T-helper 2 cell treated with Interferon-gamma antibody and Interleukin-4, amounts not matched to agents 5 μg/mL and 100 μg/mL, for 36 hours (primary cell): ENCODE measurements around the gene AGAP1.

Experiments used
- DNase-seq: peaks from one replicate; pipeline ENCODE4 v3.0.0; 2021; ENCODE audit warnings: low spot score
- H3K27ac Mint-ChIP-seq: one replicate; pipeline ENCODE4 v1.8.0; 2021; ENCODE audit warnings: mild to moderate bottlenecking, mixed read lengths
- H3K27me3 Mint-ChIP-seq: one replicate; pipeline ENCODE4 v1.8.0; 2021; ENCODE audit warnings: low read depth, mixed read lengths
- H3K36me3 Mint-ChIP-seq: one replicate; pipeline ENCODE4 v1.8.0; 2021; ENCODE audit warnings: low read depth, mixed read lengths
- H3K4me1 Mint-ChIP-seq: one replicate; pipeline ENCODE4 v1.8.0; 2021; ENCODE audit warnings: low read depth, mixed read lengths
- H3K4me3 Mint-ChIP-seq: one replicate; pipeline ENCODE4 v1.8.0; 2022; ENCODE audit warnings: mild to moderate bottlenecking, moderate library complexity, mixed read lengths
- H3K9me3 Mint-ChIP-seq: one replicate; pipeline ENCODE4 v1.8.0; 2021; ENCODE audit warnings: mixed read lengths

The AGAP1 gene

DNA sequence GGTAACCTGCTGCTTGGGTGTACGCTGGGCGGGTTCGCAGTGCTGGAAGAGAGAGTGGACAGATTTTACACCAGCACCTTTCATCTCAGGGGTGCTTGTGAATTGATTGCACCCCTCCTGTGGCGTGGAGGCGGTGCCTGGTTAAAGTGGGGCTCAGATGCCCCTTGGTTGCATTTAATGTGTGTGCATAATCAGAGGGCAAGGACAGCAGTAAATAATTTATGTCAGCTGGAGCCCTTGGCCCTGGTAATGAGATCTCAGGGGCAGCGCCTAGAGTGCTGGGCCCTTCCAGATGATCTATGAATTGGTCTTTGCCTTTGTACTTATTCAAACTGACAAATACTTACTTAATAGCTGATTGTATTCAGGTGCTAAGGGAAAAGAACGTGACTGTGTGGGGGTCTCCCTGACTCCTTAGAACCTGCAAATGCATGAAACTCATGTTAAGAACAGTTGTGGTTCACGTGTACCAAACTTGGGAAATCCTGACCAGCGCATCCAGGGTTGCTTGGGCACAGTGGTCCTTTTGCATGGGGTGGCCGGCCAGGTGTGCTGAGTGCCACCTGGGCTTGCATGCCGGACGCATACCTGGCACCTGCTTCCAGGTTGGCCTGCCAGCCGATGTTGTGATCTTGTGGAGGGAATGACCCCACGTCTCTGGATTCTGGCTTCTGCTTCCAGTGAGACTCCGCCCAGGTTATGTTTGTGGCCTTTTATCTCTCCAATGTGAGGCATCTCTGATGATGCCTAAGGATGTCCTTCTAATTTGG, 118.5 kb downstream of the AGAP1 start:
- DNase-seq = no peak
- Mint-ChIP-seq H3K9me3 (no peaks in the 10 kb centered on the region), H3K4me1 (no peaks in the 10 kb centered on the region), H3K27me3 (no peaks in the 10 kb centered on the region), H3K4me3 (no peak overlapping the region), H3K27ac (no peak overlapping the region), H3K36me3 (no peaks in the 10 kb centered on the region)

DNA sequence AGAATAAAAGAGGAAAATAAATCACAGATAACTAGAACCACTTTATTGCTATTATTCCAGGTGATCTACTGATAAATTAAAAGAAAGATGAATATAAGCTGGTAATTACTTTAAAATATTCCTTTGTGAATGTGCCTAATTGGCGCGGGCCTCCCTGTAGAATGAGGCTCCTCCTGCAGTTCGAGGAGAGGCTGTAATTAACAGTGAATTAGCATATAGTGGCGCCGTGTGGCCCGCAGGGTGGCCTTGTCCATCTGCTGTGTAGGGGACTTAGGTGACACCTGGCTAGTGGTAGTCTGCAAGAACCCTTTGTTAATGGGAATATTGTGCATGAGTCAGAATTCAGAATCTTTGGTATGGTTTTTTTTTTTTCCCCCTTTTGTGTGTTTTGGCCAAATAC, 119.8 kb downstream of the AGAP1 start:
- Mint-ChIP-seq H3K9me3 (no peaks in the 10 kb centered on the region), H3K27ac (no peak overlapping the region), H3K27me3 (no peaks in the 10 kb centered on the region), H3K36me3 (no peaks in the 10 kb centered on the region), H3K4me1 (no peaks in the 10 kb centered on the region), H3K4me3 (no peak overlapping the region)
- DNase-seq = no peak

DNA sequence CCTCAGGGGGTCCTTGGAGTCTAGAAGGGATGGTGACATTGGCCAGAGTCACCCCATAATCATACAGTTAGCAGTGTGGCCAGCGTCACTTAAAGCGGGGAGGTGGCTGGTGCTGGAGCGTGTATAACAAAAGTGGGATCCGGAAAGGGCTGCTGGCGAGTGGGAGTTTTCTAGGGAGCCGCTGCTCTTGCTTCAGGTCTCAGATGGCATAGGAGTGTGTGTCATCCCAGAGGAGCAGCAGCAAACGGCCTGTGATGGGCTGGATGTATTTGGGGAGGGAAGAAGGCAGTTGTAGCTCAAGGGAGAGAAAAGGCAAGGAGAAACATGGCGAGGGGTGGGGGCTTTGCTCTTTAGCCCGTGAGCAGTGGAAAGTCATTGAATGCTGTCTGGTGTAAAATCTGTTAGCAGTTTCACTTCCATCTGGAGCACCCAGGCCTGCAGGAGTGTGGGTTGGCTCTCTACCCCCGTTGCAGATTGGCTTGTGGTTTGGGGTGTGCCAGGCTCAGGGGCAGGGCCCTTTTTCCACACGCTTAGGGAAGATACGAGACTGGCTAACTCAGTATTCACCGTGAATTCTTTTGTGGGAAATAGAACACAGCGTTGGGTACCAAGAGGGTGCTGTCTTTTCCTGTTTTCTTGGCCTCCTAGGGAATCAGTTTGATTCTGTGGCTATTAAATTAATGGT, 120.5 kb downstream of the AGAP1 start:
- H3K36me3 Mint-ChIP-seq = no peaks in the 10 kb centered on the region
- no peaks in the 10 kb centered on the region for H3K4me1 Mint-ChIP-seq
- H3K9me3 Mint-ChIP-seq = no peaks in the 10 kb centered on the region
- no peak overlapping the region for H3K27ac Mint-ChIP-seq
- DNase-seq = no peak
- H3K27me3 Mint-ChIP-seq = no peaks in the 10 kb centered on the region
- no peak overlapping the region for H3K4me3 Mint-ChIP-seq

DNA sequence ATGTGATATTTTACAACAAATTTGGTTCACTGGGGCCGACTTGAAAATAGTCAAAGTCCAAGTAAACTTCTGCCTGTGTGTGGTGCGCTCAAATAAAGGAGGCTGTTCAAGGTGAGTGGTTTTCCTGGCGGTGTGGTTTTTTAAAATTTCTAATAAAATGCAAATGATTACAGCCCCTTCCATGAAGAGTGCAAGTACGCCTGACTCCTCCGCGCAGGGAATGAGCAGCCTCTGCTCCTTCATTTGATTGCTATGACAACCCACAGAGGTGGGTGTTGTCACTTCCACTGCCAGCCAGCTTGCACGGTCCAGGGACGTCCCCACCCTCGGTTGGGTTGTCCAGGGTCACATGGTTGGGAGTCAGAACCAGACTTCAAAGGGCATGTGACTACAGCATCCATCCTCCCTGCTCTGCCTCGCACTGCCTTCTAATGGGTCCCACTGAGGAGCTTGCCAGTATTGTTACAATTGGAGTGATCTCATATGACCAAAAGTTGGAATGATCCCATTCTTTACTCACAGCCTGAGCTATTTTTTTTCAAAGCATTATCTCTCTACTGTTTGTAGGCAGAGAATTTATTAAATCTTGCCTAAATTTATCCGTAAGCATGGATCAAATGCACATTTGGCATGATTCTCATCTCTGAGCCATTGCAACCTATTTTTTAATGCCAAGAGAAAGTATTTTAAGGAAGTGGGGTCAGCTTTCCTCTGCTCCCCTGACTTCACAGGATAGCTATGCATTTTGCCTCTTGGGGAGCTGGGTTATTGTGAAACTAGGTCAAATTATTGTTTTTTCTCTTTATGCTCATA, 121.3 kb downstream of the AGAP1 start:
- H3K4me1 Mint-ChIP-seq = no peaks in the 10 kb centered on the region
- DNase-seq = no peak
- no peak overlapping the region for H3K4me3 Mint-ChIP-seq
- no peaks in the 10 kb centered on the region for H3K9me3 Mint-ChIP-seq
- H3K27ac Mint-ChIP-seq = no peak overlapping the region
- no peaks in the 10 kb centered on the region for H3K27me3 Mint-ChIP-seq
- no peaks in the 10 kb centered on the region for H3K36me3 Mint-ChIP-seq

DNA sequence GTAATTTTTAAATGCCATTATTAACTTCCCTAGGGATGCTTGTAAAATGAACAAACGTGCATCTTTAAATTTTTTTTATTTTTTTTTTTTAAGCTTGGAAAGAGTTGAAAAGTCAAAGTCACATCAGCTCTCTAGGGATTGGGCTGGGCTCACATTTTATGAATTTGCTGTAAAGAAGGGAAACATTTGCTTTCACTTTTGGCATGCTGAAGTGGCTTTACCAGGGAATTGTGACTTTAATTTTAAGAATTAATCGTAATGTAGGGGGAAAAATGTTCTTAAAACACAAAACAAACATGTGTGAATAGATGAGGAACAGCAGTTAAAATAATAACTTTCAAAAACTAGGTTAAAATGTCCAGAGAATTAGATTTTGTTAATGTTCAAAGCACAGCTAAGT, 123.0 kb downstream of the AGAP1 start:
- Mint-ChIP-seq H3K9me3 (no peaks in the 10 kb centered on the region), H3K4me1 (no peaks in the 10 kb centered on the region)
- no peak for DNase-seq

DNA sequence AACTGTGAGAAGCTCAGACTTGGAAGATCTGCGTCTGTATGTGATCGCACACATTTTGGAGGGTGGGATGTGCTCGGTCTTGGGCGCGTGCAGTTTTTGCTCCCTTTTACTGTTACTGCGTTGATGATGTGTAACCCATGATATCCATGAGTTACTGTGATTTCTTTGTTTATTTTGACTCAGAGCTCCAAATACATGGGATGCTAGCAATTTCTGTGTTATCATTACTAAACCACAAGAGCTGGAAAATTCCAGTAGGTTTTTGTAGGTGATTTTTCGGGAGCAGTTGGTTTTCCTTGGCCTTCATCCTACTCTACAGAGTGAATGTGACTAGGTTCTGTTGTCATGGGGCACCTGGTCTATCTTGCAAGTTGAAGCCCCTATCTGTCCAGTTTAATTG, 124.2 kb downstream of the AGAP1 start:
- Mint-ChIP-seq H3K4me3 (no peak overlapping the region), H3K4me1 (no peaks in the 10 kb centered on the region), H3K27me3 (no peaks in the 10 kb centered on the region), H3K9me3 (no peaks in the 10 kb centered on the region), H3K27ac (no peak overlapping the region), H3K36me3 (no peaks in the 10 kb centered on the region)
- DNase-seq = no peak

More for the DNA sequence above, 123.0 kb downstream of the AGAP1 start:
- Mint-ChIP-seq H3K27ac (no peak overlapping the region), H3K4me3 (no peak overlapping the region), H3K36me3 (no peaks in the 10 kb centered on the region), H3K27me3 (no peaks in the 10 kb centered on the region)

DNA sequence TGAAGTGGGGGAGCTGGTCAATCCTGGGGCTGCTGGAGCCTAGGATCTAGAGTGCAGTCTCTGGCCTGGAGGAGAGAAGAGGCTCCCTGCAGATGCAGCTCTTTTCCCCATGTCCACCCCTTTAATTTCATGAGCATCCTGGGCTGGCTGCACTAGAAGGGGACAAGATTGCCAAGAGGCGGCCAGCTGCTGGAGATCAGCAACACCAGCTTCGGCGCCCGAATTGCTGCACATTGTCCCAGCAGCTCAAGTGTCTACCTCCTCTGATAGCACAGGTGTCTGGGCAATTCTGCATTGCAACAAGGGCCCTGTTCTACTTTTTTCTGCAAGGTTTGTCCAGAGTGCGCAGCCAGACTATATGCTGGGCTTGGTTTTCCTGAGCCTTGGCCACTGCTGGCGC, 125.7 kb downstream of the AGAP1 start:
- H3K36me3 Mint-ChIP-seq = no peaks in the 10 kb centered on the region
- no peak overlapping the region for H3K27ac Mint-ChIP-seq
- no peaks in the 10 kb centered on the region for H3K4me1 Mint-ChIP-seq

DNA sequence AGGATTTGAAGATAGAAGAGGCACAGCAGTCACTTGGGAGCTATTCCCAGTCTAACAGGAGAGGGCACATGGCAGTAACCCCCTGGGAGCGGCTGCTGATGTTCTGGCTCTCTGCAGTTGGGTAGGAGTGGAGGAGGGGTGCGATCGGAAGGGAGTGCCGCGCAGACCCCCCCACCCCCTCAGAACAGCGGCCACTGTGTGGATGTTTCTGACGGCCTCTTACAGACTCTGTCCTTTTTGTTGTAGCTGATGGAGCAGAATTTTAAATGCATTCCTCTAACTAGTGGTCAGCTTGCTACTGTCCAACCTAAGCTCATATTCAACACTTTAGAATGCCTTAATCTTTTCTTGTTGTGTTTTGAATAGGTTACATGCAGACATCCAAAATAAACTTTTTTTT, 127.9 kb downstream of the AGAP1 start:
- Mint-ChIP-seq H3K27ac (no peak overlapping the region), H3K4me3 (no peak overlapping the region)

More for the DNA sequence above, 125.7 kb downstream of the AGAP1 start:
- no peak overlapping the region for H3K4me3 Mint-ChIP-seq
- no peaks in the 10 kb centered on the region for H3K9me3 Mint-ChIP-seq
- no peaks in the 10 kb centered on the region for H3K27me3 Mint-ChIP-seq
- DNase-seq = no peak

DNA sequence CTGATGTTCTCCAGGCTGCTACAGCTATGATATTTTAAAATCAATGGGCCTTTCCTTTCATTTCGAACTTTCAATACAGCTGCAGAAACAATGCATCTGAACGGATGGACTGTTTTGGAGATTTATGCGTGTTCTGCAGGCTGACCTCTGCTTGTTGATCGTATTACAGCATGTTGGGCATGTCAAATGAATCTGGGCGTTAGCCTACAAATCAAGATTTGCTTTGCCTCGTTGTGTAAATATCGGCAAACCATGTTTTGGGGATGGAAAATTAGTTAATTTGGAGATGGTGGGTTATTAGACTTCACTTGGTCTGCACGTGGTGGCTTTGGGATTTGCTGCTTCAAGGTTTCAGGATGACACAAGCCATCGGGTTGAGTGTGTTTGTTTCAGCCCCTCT, 129.3 kb downstream of the AGAP1 start:
- no peaks in the 10 kb centered on the region for H3K9me3 Mint-ChIP-seq
- H3K27me3 Mint-ChIP-seq = no peaks in the 10 kb centered on the region
- no peaks in the 10 kb centered on the region for H3K4me1 Mint-ChIP-seq
- H3K27ac Mint-ChIP-seq = no peak overlapping the region
- no peaks in the 10 kb centered on the region for H3K36me3 Mint-ChIP-seq
- H3K4me3 Mint-ChIP-seq = no peak overlapping the region
- DNase-seq = no peak

More for the DNA sequence above, 127.9 kb downstream of the AGAP1 start:
- Mint-ChIP-seq H3K27me3 (no peaks in the 10 kb centered on the region), H3K4me1 (no peaks in the 10 kb centered on the region), H3K36me3 (no peaks in the 10 kb centered on the region), H3K9me3 (no peaks in the 10 kb centered on the region)
- no peak for DNase-seq

DNA sequence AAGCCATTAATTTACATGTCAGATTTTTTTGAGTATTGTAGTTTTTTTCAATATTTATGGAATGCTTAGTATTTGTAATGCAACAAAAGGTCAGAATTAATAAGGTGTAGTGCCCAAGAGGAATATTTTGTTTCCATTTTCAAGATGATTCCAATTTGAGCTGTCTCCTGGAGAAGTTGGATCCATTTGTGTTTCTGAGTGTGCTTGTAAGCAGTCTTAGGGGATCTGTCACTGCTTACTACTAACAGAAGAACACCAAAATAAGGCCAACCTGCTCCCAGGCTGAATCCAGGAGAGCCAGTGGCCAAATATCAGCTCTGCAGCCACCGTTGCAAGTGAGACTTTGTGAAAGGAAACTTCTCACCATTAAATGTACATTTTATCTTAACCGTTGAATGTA, 129.9 kb downstream of the AGAP1 start:
- Mint-ChIP-seq H3K27ac (no peak overlapping the region), H3K27me3 (no peaks in the 10 kb centered on the region), H3K36me3 (no peaks in the 10 kb centered on the region), H3K4me1 (no peaks in the 10 kb centered on the region), H3K4me3 (no peak overlapping the region), H3K9me3 (no peaks in the 10 kb centered on the region)
- no peak for DNase-seq

DNA sequence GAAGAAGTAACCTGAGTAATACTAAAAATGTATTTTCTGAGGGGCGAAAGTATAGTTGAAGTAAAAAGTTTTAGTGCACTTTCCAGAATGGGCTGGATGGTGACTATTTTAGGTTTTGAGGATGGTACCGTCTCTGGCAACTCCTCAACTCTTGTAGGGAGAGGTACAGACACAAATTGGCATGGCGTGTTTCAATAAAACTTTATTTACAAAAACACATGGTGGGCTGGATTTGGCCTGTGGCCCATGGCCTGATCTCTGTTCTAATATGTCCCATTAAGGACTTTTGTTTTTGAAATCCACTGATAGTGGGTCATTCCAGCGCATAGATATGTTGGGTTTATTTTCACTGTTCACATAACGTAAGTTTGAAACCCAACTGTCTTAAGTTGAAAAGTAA, 132.8 kb downstream of the AGAP1 start:
- no peak overlapping the region for H3K4me3 Mint-ChIP-seq
- H3K36me3 Mint-ChIP-seq = no peaks in the 10 kb centered on the region
- H3K9me3 Mint-ChIP-seq = no peaks in the 10 kb centered on the region
- H3K4me1 Mint-ChIP-seq = no peaks in the 10 kb centered on the region
- no peak for DNase-seq
- H3K27ac Mint-ChIP-seq = no peak overlapping the region
- H3K27me3 Mint-ChIP-seq = no peaks in the 10 kb centered on the region

DNA sequence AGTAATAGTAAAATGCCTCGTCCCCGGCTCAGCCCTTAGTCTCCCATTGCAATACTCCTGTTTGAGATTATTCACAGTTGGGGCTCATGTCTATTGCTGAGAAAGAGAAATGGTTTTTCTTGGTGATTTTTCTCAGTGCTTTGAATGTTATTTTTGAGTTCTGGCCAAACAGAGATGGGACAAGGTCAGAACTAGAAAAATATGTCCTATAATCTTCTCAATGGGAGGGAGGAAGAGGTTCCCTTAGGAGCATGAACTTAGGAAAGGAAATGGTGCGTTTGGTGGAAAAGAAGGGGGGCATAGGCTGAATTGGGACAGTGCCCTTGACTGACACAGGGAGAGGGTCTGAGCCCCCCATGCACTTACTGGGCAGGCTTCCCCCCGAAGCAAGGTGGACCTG, 133.8 kb downstream of the AGAP1 start:
- Mint-ChIP-seq H3K27ac (no peak overlapping the region), H3K36me3 (no peaks in the 10 kb centered on the region), H3K4me3 (no peak overlapping the region), H3K9me3 (no peaks in the 10 kb centered on the region), H3K4me1 (no peaks in the 10 kb centered on the region), H3K27me3 (no peaks in the 10 kb centered on the region)
- DNase-seq = no peak

DNA sequence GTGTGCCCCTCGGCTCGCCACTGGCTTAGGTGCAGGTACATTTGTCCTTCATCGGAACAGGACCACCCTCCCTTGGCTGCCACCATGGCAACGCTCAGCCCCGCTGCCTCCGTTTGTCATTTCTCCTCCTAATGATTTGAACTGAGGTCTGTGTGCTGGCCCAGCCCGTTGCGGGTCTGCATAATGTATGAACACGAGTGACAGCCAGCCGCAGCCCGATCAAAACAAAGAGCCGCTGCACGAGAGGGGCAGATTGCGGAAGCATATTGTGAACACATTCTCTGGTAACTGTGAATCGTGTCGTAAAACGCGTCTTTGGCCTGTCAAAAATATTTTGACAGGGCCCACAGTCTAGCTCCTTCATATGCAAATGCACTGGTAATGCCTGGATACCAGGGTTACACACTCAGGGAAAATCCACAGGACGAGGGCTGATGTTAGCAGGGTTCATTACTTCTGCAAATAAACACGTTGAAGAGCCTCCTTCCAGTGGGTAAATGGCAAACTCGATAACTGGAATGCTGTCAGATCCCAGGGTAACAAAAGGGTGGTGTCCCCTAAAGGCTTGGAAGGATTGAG, 137.0 kb downstream of the AGAP1 start:
- Mint-ChIP-seq H3K9me3 (no peaks in the 10 kb centered on the region), H3K4me3 (no peak overlapping the region), H3K4me1 (no peaks in the 10 kb centered on the region), H3K27me3 (no peaks in the 10 kb centered on the region), H3K27ac (no peak overlapping the region), H3K36me3 (no peaks in the 10 kb centered on the region)
- no peak for DNase-seq
